Endometrium (tissue), 2 donors: Measurements from ENCODE around the gene OPRL1.

Source experiments
- FAIRE-seq: peaks from 2 replicates; lab custom pipeline; 2012; peaks lifted over from hg19 to GRCh38; lab: Jason Lieb, UNC
- donor health status: control.
- donor health status: control.

OPRL1 gene

GRCh38 chr20:64072498-64073063 lies 7.3 kb upstream of the OPRL1 start:
- no peak for FAIRE-seq

- no peak for FAIRE-seq
Observed at GRCh38 chr20:64073476-64074183, 6.3 kb upstream of the OPRL1 start.

- FAIRE-seq, result no peak
Observed at GRCh38 chr20:64074184-64074789, 5.6 kb upstream of the OPRL1 start.

GRCh38 chr20:64074963-64075362 lies 4.9 kb upstream of the OPRL1 start:
- no peak for FAIRE-seq

GRCh38 chr20:64075556-64075955 lies 4.3 kb upstream of the OPRL1 start:
- no peak for FAIRE-seq

- no peak for FAIRE-seq
Observed at GRCh38 chr20:64076061-64076997, 3.6 kb upstream of the OPRL1 start.

- FAIRE-seq, result no peak
Observed at GRCh38 chr20:64077094-64077493, 2.8 kb upstream of the OPRL1 start.

- no peak for FAIRE-seq
Observed at GRCh38 chr20:64077541-64077875, 2.4 kb upstream of the OPRL1 start.

- no peak for FAIRE-seq
Observed at GRCh38 chr20:64077876-64078551, 1.9 kb upstream of the OPRL1 start.

GRCh38 chr20:64078934-64079272 lies 979 bp upstream of the OPRL1 start:
- no peak for FAIRE-seq

- FAIRE-seq, result no peak
Observed at GRCh38 chr20:64079273-64080012, 439 bp upstream of the OPRL1 start, which contains the start of gene RGS19. RGS19 (minus strand) TSS chr20:64079518; CDS start chr20:64076886, 2,632 bp downstream.

GRCh38 chr20:64080813-64081623 lies 1.1 kb downstream of the OPRL1 start:
- FAIRE-seq, result no peak

GRCh38 chr20:64081624-64081964 lies 1.7 kb downstream of the OPRL1 start:
- no peak for FAIRE-seq

- FAIRE-seq, result no peak
Observed at GRCh38 chr20:64082126-64082731, 2.3 kb downstream of the OPRL1 start.

- no peak for FAIRE-seq
Observed at GRCh38 chr20:64082820-64083377, 3.0 kb downstream of the OPRL1 start.

- FAIRE-seq, result no peak
Observed at GRCh38 chr20:64083378-64083803, 3.5 kb downstream of the OPRL1 start.

- no peak for FAIRE-seq
Observed at GRCh38 chr20:64083804-64084684, 4.2 kb downstream of the OPRL1 start, which contains the start of gene LKAAEAR1. LKAAEAR1 (minus strand) TSS chr20:64084398; CDS start chr20:64084219, 179 bp downstream.

GRCh38 chr20:64084685-64085152 lies 4.8 kb downstream of the OPRL1 start:
- FAIRE-seq, result no peak

- no peak for FAIRE-seq
Observed at GRCh38 chr20:64086801-64087200, 6.9 kb downstream of the OPRL1 start.
